OCI-LY1 (cell line): Measurements from ENCODE around the gene C17orf100.

Experiments
- H2AFZ ChIP-seq: fragments of 200-600 bp; sonication (generic), shearing (Covaris generic); 2 replicates; pipeline ENCODE4 v1.6.0; 2014; ENCODE audit warnings: antibody characterized with exemption, mild to moderate bottlenecking, low read length
- H3F3A ChIP-seq: fragments of 200-600 bp; sonication (generic), shearing (Covaris generic); 2 replicates; pipeline ENCODE4 v1.6.0; 2014; ENCODE audit warnings: mild to moderate bottlenecking, antibody characterized with exemption, low read length, moderate library complexity; ENCODE audit not compliant: insufficient read depth
- H3K27ac ChIP-seq: fragments of 200-600 bp; sonication (generic); 2 replicates; pipeline ENCODE4 v1.5.1; 2014; ENCODE audit warnings: low read length, mixed run types, mild to moderate bottlenecking, low read depth; ENCODE audit not compliant: poor library complexity, severe bottlenecking
- H3K27me3 ChIP-seq: fragments of 200-600 bp; sonication (generic); 2 replicates; pipeline ENCODE4 v1.6.0; 2014; ENCODE audit warnings: antibody characterized with exemption, mild to moderate bottlenecking, low read length, moderate library complexity; ENCODE audit not compliant: insufficient read depth
- H3K36me3 ChIP-seq: fragments of 200-600 bp; sonication (generic); 2 replicates; pipeline ENCODE4 v1.6.1; 2014; ENCODE audit warnings: mild to moderate bottlenecking, antibody characterized with exemption, low read length, moderate library complexity, mixed read lengths; ENCODE audit not compliant: insufficient read depth
- H3K4me1 ChIP-seq: fragments of 200-600 bp; sonication (generic); 2 replicates; pipeline ENCODE4 v1.5.1; 2014; ENCODE audit warnings: mild to moderate bottlenecking, low read length, moderate library complexity; ENCODE audit not compliant: insufficient read depth, severe bottlenecking
- H3K4me2 ChIP-seq: fragments of 200-600 bp; sonication (generic), shearing (Covaris generic); 2 replicates; pipeline ENCODE4 v1.6.1; 2014; ENCODE audit warnings: low read length
- H3K4me3 ChIP-seq: fragments of 200-600 bp; sonication (generic); 2 replicates; pipeline ENCODE4 v1.5.1; 2014; ENCODE audit warnings: low read length, low read depth, mild to moderate bottlenecking, mixed read lengths; ENCODE audit not compliant: poor library complexity, severe bottlenecking
- H3K79me2 ChIP-seq: fragments of 200-600 bp; shearing (Covaris generic); 2 replicates; pipeline ENCODE4 v1.6.1; 2016; ENCODE audit warnings: mixed run types, low read length, mixed read lengths; ENCODE audit not compliant: insufficient read depth
- H3K9ac ChIP-seq: fragments of 200-600 bp; sonication (generic), shearing (Covaris generic); 2 replicates; pipeline ENCODE4 v1.6.1; 2014; ENCODE audit warnings: mild to moderate bottlenecking, low read length, mixed read lengths
- H3K9me2 ChIP-seq: fragments of 200-600 bp; sonication (generic), shearing (Covaris generic); 2 replicates; pipeline ENCODE4 v1.6.1; 2014; ENCODE audit warnings: low read depth, mild to moderate bottlenecking, low read length, mixed read lengths
- H3K9me3 ChIP-seq: fragments of 200-600 bp; shearing (Covaris generic); 2 replicates; pipeline ENCODE4 v1.6.1; 2014; ENCODE audit warnings: low read length, mixed read lengths
- H4K20me1 ChIP-seq: fragments of 200-600 bp; sonication (generic), shearing (Covaris generic); 2 replicates; pipeline ENCODE4 v1.6.0; 2016; ENCODE audit warnings: mild to moderate bottlenecking, low read length; ENCODE audit not compliant: insufficient read depth
- CTCF ChIP-seq: fragments of 200-600 bp; sonication (generic), shearing (Covaris generic); IDR thresholded peaks from 2 replicates; pipeline ENCODE4 v1.5.1; 2017; ENCODE audit warnings: mild to moderate bottlenecking, antibody characterized with exemption, low read length, moderate library complexity, mixed read lengths
- EZH2 ChIP-seq: fragments of 200-600 bp; sonication (generic), shearing (Covaris generic); IDR thresholded peaks from 2 replicates; pipeline ENCODE4 v1.8.0; 2017; ENCODE audit warnings: borderline replicate concordance, mixed run types, mild to moderate bottlenecking, antibody characterized with exemption, low read length, moderate library complexity, mixed read lengths

The C17orf100 gene

GRCh38 chr17:6638046-6638908 is 13.3 kb upstream of the C17orf100 start:
- H3K9me3 ChIP-seq, result 0 out of 2 replicates have a peak, but pooled peaks cover 3% of the 10 kb centered on the region
- no peaks in the 10 kb centered on the region for H3K9me2 ChIP-seq
- H3K27me3 ChIP-seq, result no peaks in the 10 kb centered on the region
- H3K79me2 ChIP-seq, result peaks cover 6% of the 10 kb centered on the region; the same call in 1 of the 2 replicates
- peak overlapping the region; percentile 99; the same call in 1 of the 2 replicates for H3K9ac ChIP-seq
- peak overlapping the region; percentile 88 for H3K4me3 ChIP-seq
- no peak overlapping the region for H3K27ac ChIP-seq
- peaks cover 31% of the 10 kb centered on the region for H3K36me3 ChIP-seq
- no peaks in the 10 kb centered on the region for H4K20me1 ChIP-seq
- TF ChIP-seq CTCF, result no peak
- TF ChIP-seq EZH2, result no peak
- peak overlapping the region; percentile 98 for H3K4me2 ChIP-seq
- no peak overlapping the region for H2AFZ ChIP-seq
- peaks cover 31% of the 10 kb centered on the region for H3K4me1 ChIP-seq
- no peaks in the 10 kb centered on the region; the same call in none of the 2 replicates for H3F3A ChIP-seq

- Histone ChIP-seq H3K36me3 (peaks cover 31% of the 10 kb centered on the region), H3K9me2 (no peaks in the 10 kb centered on the region), H3K9me3 (no peaks in the 10 kb centered on the region), H3K4me2 (peak overlapping the region; percentile 98), H3K27me3 (no peaks in the 10 kb centered on the region), H4K20me1 (no peaks in the 10 kb centered on the region), H3K27ac (no peak overlapping the region), H3K9ac (peak overlapping the region; percentile 99), H2AFZ (no peak overlapping the region), H3F3A (no peaks in the 10 kb centered on the region; the same call in none of the 2 replicates), H3K4me1 (peaks cover 31% of the 10 kb centered on the region), H3K79me2 (peaks cover 6% of the 10 kb centered on the region; the same call in 1 of the 2 replicates), H3K4me3 (peak overlapping the region; percentile 88)
- TF ChIP-seq CTCF (no peak), EZH2 (no peak)
Observed at GRCh38 chr17:6639014-6639585, 12.5 kb upstream of the C17orf100 start.

- no peaks in the 10 kb centered on the region for H3K27me3 ChIP-seq
- no peaks in the 10 kb centered on the region for H4K20me1 ChIP-seq
- TF ChIP-seq CTCF (no peak), EZH2 (no peak)
- H3K4me2 ChIP-seq, result peak overlapping the region; percentile 98
- peaks cover 6% of the 10 kb centered on the region; the same call in 1 of the 2 replicates for H3K79me2 ChIP-seq
- H3K4me1 ChIP-seq, result peaks cover 31% of the 10 kb centered on the region
- H3F3A ChIP-seq, result no peaks in the 10 kb centered on the region; the same call in 1 of the 2 replicates
- peaks cover 31% of the 10 kb centered on the region for H3K36me3 ChIP-seq
- no peaks in the 10 kb centered on the region for H3K9me3 ChIP-seq
- no peaks in the 10 kb centered on the region for H3K9me2 ChIP-seq
- no peak overlapping the region for H3K27ac ChIP-seq
- H2AFZ ChIP-seq, result no peak overlapping the region
- H3K9ac ChIP-seq, result peak overlapping the region; percentile 99
- peak overlapping the region; percentile 88 for H3K4me3 ChIP-seq
Observed at GRCh38 chr17:6639586-6640535, 11.7 kb upstream of the C17orf100 start.
